SU-DHL-6 (cell line): ENCODE measurements around the gene C1QTNF7.

Experiments used
- CTCF ChIP-seq: fragments of 200-600 bp; sonication (generic); IDR thresholded peaks from one replicate; pipeline ENCODE4 v1.5.1; 2017; ENCODE audit warnings: antibody characterized with exemption, mild to moderate bottlenecking, low read length, moderate library complexity; ENCODE audit not compliant: insufficient read depth, poor library complexity, severe bottlenecking
- EZH2phosphoT487 ChIP-seq: fragments of 200-600 bp; sonication (generic), shearing (Covaris generic); conservative IDR thresholded peaks from 2 replicates; pipeline ENCODE4 v1.6.1; 2018; ENCODE audit warnings: mild to moderate bottlenecking, antibody characterized with exemption, low read length, moderate library complexity, mixed read lengths

GRCh38 chr4:15400981-15401671, 26.7 kb upstream of the C1QTNF7 start:
- TF ChIP-seq CTCF (no peak), EZH2phosphoT487 (no peak)
